ENCODE results near the gene USP40.

USP40 gene

DNA sequence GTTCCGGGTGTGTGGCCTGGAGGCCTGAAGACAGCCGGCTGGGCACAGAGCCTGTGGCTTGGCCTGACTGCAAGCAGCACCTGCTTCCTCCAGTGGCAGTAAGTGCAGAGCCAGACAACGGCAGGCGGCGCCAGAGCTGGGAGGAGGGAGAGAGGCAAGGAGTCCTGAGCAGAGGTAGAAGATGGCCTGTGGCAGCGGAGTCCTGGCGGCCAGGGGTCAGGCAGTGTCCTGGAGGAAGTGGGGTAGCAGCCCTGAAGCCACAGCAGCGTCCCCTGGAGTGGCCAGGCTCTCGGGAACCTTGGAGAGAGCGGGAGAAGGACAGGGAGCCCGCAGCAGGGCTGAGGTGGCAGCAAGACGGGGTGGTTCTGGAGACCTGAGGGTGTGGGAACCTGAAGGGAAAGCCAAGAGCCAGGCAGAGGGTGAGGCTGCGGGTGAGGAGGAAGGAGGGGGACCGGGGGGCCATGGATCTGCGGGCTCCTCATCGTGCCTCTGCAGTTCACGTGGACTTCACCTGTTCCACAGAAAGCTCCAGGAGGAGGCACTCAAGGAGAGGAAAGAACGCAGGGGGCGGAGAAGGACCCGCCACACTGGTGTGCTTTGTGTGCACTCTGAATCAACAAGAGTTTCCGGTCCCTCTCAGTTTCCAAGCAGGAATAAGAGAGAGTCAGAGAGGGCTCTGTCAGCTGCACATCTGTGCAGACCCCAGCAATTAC, 85.9 kb downstream of the USP40 start:
- H3K4me3 ChIP-seq (ENCODE audit: low read depth, low read length) = no peak overlapping the region
- no peaks in the 10 kb centered on the region for H3K27me3 ChIP-seq (ENCODE audit: control insufficient read depth, insufficient read depth, low read length)
- no peaks in the 10 kb centered on the region for H3K9me3 ChIP-seq (ENCODE audit: control insufficient read depth, insufficient read depth, low read length)
- H3K4me1 ChIP-seq (ENCODE audit: control insufficient read depth, insufficient read depth, low read length) = no peaks in the 10 kb centered on the region
- no peak overlapping the region for H3K9ac ChIP-seq (ENCODE audit: low read depth, low read length)
- H3K36me3 ChIP-seq (ENCODE audit: control insufficient read depth, insufficient read depth, low read length) = no peaks in the 10 kb centered on the region

GRCh38 chr2:233479616-233480489, 86.7 kb downstream of the USP40 start:
- no peaks in the 10 kb centered on the region for H3K36me3 ChIP-seq (ENCODE audit: control insufficient read depth, insufficient read depth, low read length)
- H3K9ac ChIP-seq (ENCODE audit: low read depth, low read length) = no peak overlapping the region
- H3K27me3 ChIP-seq (ENCODE audit: control insufficient read depth, insufficient read depth, low read length) = no peaks in the 10 kb centered on the region
- no peak overlapping the region for H3K4me3 ChIP-seq (ENCODE audit: low read depth, low read length)
- H3K9me3 ChIP-seq (ENCODE audit: control insufficient read depth, insufficient read depth, low read length) = no peaks in the 10 kb centered on the region
- H3K4me1 ChIP-seq (ENCODE audit: control insufficient read depth, insufficient read depth, low read length) = no peaks in the 10 kb centered on the region

GRCh38 chr2:233477548-233478433, 88.8 kb downstream of the USP40 start:
- Histone ChIP-seq H3K9me3 (ENCODE audit: control insufficient read depth, insufficient read depth, low read length) (no peaks in the 10 kb centered on the region), H3K36me3 (ENCODE audit: control insufficient read depth, insufficient read depth, low read length) (no peaks in the 10 kb centered on the region), H3K27me3 (ENCODE audit: control insufficient read depth, insufficient read depth, low read length) (no peaks in the 10 kb centered on the region), H3K9ac (ENCODE audit: low read depth, low read length) (no peak overlapping the region), H3K4me3 (ENCODE audit: low read depth, low read length) (no peak overlapping the region), H3K4me1 (ENCODE audit: control insufficient read depth, insufficient read depth, low read length) (no peaks in the 10 kb centered on the region)

- Histone ChIP-seq H3K4me1 (ENCODE audit: control insufficient read depth, insufficient read depth, low read length) (no peaks in the 10 kb centered on the region), H3K27me3 (ENCODE audit: control insufficient read depth, insufficient read depth, low read length) (no peaks in the 10 kb centered on the region), H3K36me3 (ENCODE audit: control insufficient read depth, insufficient read depth, low read length) (no peaks in the 10 kb centered on the region), H3K9ac (ENCODE audit: low read depth, low read length) (no peak overlapping the region), H3K4me3 (ENCODE audit: low read depth, low read length) (no peak overlapping the region), H3K9me3 (ENCODE audit: control insufficient read depth, insufficient read depth, low read length) (no peaks in the 10 kb centered on the region)
These were observed 89.7 kb downstream of the USP40 start for GRCh38 chr2:233476651-233477547.

DNA sequence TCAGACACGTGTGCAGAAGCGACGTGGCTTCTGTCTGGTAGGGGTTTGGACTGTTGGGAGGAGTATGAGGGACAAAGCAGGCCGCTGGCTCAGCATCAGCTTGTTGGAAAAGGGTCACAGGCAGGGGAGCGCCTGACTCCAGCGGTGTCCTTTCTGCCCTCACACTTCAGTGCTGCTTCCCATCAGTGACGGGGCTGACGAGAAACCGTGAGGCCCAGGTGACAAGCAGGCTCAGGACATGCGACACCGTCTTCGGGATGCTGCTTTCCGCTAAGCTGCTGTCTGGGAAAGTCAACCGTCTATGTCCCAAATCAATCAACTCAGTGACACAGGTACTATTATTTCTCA, 90.5 kb downstream of the USP40 start:
- no peaks in the 10 kb centered on the region for H3K36me3 ChIP-seq (ENCODE audit: control insufficient read depth, insufficient read depth, low read length)
- H3K4me1 ChIP-seq (ENCODE audit: control insufficient read depth, insufficient read depth, low read length) = no peaks in the 10 kb centered on the region

DNA sequence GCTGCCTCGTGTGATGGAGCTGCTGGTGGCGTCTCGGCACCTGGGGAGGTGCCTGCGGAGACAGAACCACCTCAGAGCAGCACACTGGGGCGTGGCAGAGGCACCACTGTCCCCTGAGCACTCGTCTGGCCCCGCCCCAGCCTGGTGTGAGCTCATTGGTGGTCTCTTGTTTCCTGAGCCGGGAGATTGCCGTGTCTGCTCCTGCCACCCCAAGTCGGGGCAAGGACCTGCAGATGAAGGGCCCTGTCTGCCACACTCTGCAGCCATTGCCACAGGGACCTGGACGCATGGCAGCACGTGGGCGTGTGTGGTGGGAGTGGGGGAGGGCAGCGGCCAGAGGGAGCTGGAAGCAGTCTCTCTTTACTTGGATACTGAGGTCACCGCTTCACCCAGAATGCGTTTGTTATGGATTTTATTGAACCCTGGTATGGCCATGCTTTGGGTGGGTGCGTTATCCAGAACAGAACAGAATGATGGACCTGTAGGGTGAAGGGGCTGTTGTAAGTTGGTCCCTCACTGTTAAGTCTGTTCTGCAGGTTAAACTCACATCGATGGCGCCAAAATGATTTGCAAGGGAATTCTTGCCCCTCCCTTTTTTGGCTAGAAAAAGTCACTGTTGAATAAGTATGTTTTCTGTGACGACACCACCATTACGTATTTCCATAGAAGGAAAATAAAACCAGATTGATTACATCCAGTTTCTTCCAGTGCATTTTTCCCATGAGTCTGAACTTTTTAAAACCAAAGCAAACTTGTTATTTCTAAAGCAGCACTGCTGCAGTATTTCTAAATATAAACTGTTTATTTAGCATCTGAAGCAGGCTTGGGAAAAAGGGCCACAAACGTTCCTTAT, 92.0 kb downstream of the USP40 start:
- Histone ChIP-seq H3K9me3 (ENCODE audit: control insufficient read depth, insufficient read depth, low read length) (no peaks in the 10 kb centered on the region), H3K36me3 (ENCODE audit: control insufficient read depth, insufficient read depth, low read length) (peaks cover 7% of the 10 kb centered on the region), H3K9ac (ENCODE audit: low read depth, low read length) (no peak overlapping the region), H3K4me3 (ENCODE audit: low read depth, low read length) (no peak overlapping the region), H3K4me1 (ENCODE audit: control insufficient read depth, insufficient read depth, low read length) (no peaks in the 10 kb centered on the region), H3K27me3 (ENCODE audit: control insufficient read depth, insufficient read depth, low read length) (no peaks in the 10 kb centered on the region)

More for the DNA sequence above, 90.5 kb downstream of the USP40 start:
- H3K4me3 ChIP-seq (ENCODE audit: low read depth, low read length) = no peak overlapping the region
- H3K27me3 ChIP-seq (ENCODE audit: control insufficient read depth, insufficient read depth, low read length) = no peaks in the 10 kb centered on the region
- no peaks in the 10 kb centered on the region for H3K9me3 ChIP-seq (ENCODE audit: control insufficient read depth, insufficient read depth, low read length)
- no peak overlapping the region for H3K9ac ChIP-seq (ENCODE audit: low read depth, low read length)

GRCh38 chr2:233473878-233474277, 92.7 kb downstream of the USP40 start:
- H3K27me3 ChIP-seq (ENCODE audit: control insufficient read depth, insufficient read depth, low read length) = no peaks in the 10 kb centered on the region
- no peaks in the 10 kb centered on the region for H3K4me1 ChIP-seq (ENCODE audit: control insufficient read depth, insufficient read depth, low read length)
- H3K4me3 ChIP-seq (ENCODE audit: low read depth, low read length) = no peak overlapping the region
- H3K36me3 ChIP-seq (ENCODE audit: control insufficient read depth, insufficient read depth, low read length) = peaks cover 8% of the 10 kb centered on the region
- no peak overlapping the region for H3K9ac ChIP-seq (ENCODE audit: low read depth, low read length)
- no peaks in the 10 kb centered on the region for H3K9me3 ChIP-seq (ENCODE audit: control insufficient read depth, insufficient read depth, low read length)

DNA sequence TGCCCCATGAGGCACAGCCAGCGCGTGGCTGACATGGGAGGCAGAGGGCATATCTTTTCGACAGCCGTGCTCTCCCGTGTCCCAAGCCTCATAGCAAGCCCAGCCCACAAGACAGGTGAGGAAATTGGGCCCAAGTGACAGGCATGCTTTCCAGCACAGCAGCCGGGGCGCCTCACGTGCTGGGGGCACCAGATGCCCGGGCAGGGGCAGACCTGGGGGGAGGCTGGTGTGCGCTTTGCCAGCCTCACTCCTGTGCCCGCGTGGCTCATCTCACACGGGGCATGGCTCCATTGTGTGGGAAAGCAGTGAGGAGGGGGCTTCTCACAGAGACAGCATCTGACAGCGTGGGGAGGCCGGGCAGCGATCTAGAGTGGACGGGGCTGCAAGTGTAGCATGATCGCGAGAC, 93.2 kb downstream of the USP40 start:
- H3K9ac ChIP-seq (ENCODE audit: low read depth, low read length) = no peak overlapping the region
- no peaks in the 10 kb centered on the region for H3K4me1 ChIP-seq (ENCODE audit: control insufficient read depth, insufficient read depth, low read length)
- H3K9me3 ChIP-seq (ENCODE audit: control insufficient read depth, insufficient read depth, low read length) = no peaks in the 10 kb centered on the region
- no peak overlapping the region for H3K4me3 ChIP-seq (ENCODE audit: low read depth, low read length)
- no peaks in the 10 kb centered on the region for H3K27me3 ChIP-seq (ENCODE audit: control insufficient read depth, insufficient read depth, low read length)
- peaks cover 11% of the 10 kb centered on the region for H3K36me3 ChIP-seq (ENCODE audit: control insufficient read depth, insufficient read depth, low read length)

DNA sequence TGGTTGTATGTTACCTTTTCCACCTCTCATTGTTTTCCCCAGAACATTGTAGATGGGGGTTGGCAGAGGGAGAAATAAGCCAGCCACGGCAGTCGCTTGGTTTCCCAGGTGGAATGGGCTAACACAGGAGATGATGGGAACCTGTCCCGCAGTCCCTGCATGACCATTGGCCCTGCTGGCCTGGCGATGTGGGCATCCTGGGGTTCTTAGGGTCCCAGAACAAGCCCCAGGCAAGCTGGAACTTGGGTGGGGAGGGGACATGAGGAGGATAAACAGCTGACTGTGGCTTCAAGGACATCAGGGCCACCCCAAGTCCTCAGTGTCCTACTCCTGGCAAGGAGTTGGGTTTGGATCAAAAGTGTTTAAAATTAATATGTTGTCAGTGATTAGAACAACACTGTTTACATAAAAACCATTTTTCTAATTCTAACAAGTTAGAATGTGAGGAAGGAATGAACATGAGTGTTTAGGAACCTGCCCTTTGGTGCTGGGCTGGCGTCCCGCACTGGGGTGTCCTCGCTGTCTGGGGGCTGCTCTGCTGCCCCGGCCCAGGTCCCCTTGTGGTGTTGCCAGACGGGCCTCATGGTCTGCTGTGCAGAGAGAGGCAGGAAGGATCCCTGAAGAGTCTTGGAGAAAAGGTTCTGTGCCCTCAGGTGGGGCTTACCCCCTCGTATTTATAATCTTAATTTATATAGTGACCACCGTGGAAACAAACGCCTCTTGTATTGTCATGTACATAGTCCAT, 95.1 kb downstream of the USP40 start:
- Histone ChIP-seq H3K9me3 (ENCODE audit: control insufficient read depth, insufficient read depth, low read length) (no peaks in the 10 kb centered on the region), H3K4me3 (ENCODE audit: low read depth, low read length) (no peak overlapping the region), H3K9ac (ENCODE audit: low read depth, low read length) (no peak overlapping the region), H3K27me3 (ENCODE audit: control insufficient read depth, insufficient read depth, low read length) (no peaks in the 10 kb centered on the region), H3K4me1 (ENCODE audit: control insufficient read depth, insufficient read depth, low read length) (no peaks in the 10 kb centered on the region), H3K36me3 (ENCODE audit: control insufficient read depth, insufficient read depth, low read length) (peaks cover 17% of the 10 kb centered on the region)

DNA sequence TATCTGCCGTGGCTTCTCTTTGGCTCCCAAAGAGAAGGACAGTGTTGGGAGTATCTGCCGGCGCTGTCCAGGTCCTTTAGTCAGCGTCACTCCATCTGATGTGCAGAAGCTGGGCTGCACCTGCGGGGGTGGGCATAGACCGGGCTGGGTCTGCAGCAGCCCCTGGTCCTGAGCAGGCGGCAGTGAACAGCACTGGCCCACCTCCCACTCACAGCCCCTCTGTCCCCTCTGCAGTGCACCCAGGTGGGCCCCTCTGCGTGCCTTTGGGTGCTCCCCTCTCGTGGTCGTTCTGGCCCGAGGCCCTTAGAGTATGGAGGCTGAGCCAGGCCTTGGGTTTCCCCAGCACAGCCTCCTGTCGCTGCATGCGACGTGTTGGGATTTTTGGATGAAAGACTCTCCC, 95.7 kb downstream of the USP40 start:
- H3K9me3 ChIP-seq (ENCODE audit: control insufficient read depth, insufficient read depth, low read length) = no peaks in the 10 kb centered on the region
- H3K27me3 ChIP-seq (ENCODE audit: control insufficient read depth, insufficient read depth, low read length) = no peaks in the 10 kb centered on the region
- no peak overlapping the region for H3K9ac ChIP-seq (ENCODE audit: low read depth, low read length)
- no peaks in the 10 kb centered on the region for H3K4me1 ChIP-seq (ENCODE audit: control insufficient read depth, insufficient read depth, low read length)
- no peak overlapping the region for H3K4me3 ChIP-seq (ENCODE audit: low read depth, low read length)
- H3K36me3 ChIP-seq (ENCODE audit: control insufficient read depth, insufficient read depth, low read length) = peaks cover 17% of the 10 kb centered on the region
